ENCODE data around the gene MOV10. TPM values are rescaled to one million over a fixed set of nuclear protein-coding genes. Genes with fewer than 3 reads are reported as not detected.
A peak's percentile ranks its signal among the peaks of the same experiment; 100 is the strongest.

MOV10 gene
- total and polyA plus RNA-seq, 9 of the 15 experiments (the other 6 are each of a cell fraction or from before 2014, with no cell fraction given) = 16.7 to 105 (median 49.5) TPM

GRCh38 chr1:112707221-112708001 lies 33.0 kb downstream of the MOV10 start (continued):
- peak; percentile 4; the same call in 1 of the 2 replicates for TF ChIP-seq TCF3 (CRISPR knock-in tag; IDR thresholded peaks at IDR 0.05)
- peak; percentile 92 for TF ChIP-seq REST (IDR thresholded peaks at IDR 0.05; ENCODE audit: borderline replicate concordance)
- TF ChIP-seq REST (CRISPR knock-in tag; IDR thresholded peaks at IDR 0.05; ENCODE audit: low read depth) = no peak
- TF ChIP-seq GABPB1 (CRISPR knock-in tag; IDR thresholded peaks at IDR 0.05) = peak; percentile 58
- TF ChIP-seq ILF3 (IDR thresholded peaks at IDR 0.05; ENCODE audit: borderline replicate concordance) = no peak; the same call in 1 of the 2 replicates
- no peak for TF ChIP-seq FOSL1 (tag; conservative IDR thresholded peaks at IDR 0.05)
- 0 out of 4 replicates have a peak, but pooled peaks of 1 of the 2 experiments have one; percentile 24 for TF ChIP-seq FOXK2 (conservative IDR thresholded peaks at IDR 0.05 in 1 of 2, IDR thresholded peaks at IDR 0.05 in 1 of 2; ENCODE audit: low read depth in 2 of 2)
- no peak for TF ChIP-seq CBX2 (IDR thresholded peaks at IDR 0.05; ENCODE audit: insufficient read depth, low read length, poor library complexity, severe bottlenecking)
- TF ChIP-seq BCLAF1 (IDR thresholded peaks at IDR 0.05; ENCODE audit: borderline replicate concordance in 1 of 2, control insufficient read depth in 1 of 2, low read depth in 2 of 2, low read length in 1 of 2) = 0 out of 4 replicates have a peak, but pooled peaks of 1 of the 2 experiments have one; percentile 16
- no peak for TF ChIP-seq ATF1 (CRISPR knock-in tag; IDR thresholded peaks at IDR 0.05)
- TF ChIP-seq ATF1 (tag; IDR thresholded peaks at IDR 0.05) = peak; percentile 31
- TF ChIP-seq CBFA2T2 (conservative IDR thresholded peaks at IDR 0.05) = no peak
- no peak for TF ChIP-seq DACH1 (IDR thresholded peaks at IDR 0.05; ENCODE audit: partially characterized antibody)
- TF ChIP-seq KDM5B (IDR thresholded peaks at IDR 0.05; ENCODE audit: insufficient replicate concordance, low read depth, low read length) = peak; percentile 65
- TF ChIP-seq SMARCA4 (IDR thresholded peaks at IDR 0.05) = 0 out of 2 replicates have a peak, but pooled peaks have one; percentile 12
- TF ChIP-seq KDM2B (CRISPR knock-in tag; IDR thresholded peaks at IDR 0.05) = 0 out of 2 replicates have a peak, but pooled peaks have one; percentile 9
